ENCODE measurements around the gene BMP2K. TPM values are rescaled to one million over a fixed set of nuclear protein-coding genes. Genes with fewer than 3 reads are reported as not detected.

BMP2K gene
- total RNA-seq, 1 experiment from 2014 or later, result 45.6 TPM

DNA sequence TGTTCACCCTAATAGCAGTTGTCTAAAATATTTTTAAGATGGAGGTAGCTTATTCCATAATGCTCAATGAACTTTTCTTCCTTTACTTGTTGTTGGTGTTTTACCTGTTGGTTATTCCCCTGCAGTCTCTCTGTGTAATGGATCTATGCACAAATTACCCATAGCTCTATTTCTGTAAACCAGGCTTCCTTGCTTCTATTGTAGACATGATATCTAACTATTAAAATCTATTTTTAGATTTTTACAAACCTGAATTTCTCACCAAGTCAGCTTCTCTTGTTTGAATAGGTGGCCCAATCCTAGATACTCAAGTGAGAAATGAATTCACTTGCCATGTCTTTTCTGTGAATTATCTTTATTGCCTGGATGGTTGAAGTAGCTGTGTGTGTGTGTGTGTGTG, 24.8 kb downstream of the BMP2K start:
- Histone ChIP-seq H3K4me3 (ENCODE audit: low read depth, low read length) (no peak overlapping the region), H3K4me1 (no peaks in the 10 kb centered on the region), H3K27me3 (replicated peaks; ENCODE audit: control insufficient read depth, insufficient read depth, low read length) (no peaks in the 10 kb centered on the region), H3K36me3 (ENCODE audit: control insufficient read depth, insufficient read depth, low read length) (no peaks in the 10 kb centered on the region), H3K9me3 (no peaks in the 10 kb centered on the region)
- Mint-ChIP-seq H3K9me3 (ENCODE audit: unreplicated experiment) (no peaks in the 10 kb centered on the region), H3K36me3 (ENCODE audit: insufficient read depth, unreplicated experiment) (no peaks in the 10 kb centered on the region), H3K27me3 (ENCODE audit: insufficient read depth, unreplicated experiment) (no peaks in the 10 kb centered on the region), H3K4me3 (ENCODE audit: unreplicated experiment) (no peak overlapping the region), H3K27ac (ENCODE audit: unreplicated experiment) (no peak overlapping the region), H3K4me1 (ENCODE audit: low read depth, unreplicated experiment) (no peaks in the 10 kb centered on the region)
- no peak for DNase-seq
- POLR2A ChIA-PET, result no interaction called here
- intact Hi-C loops (cut with micrococcal nuclease; ENCODE audit: unreplicated experiment), result no loop called here
- CTCF ChIA-PET, result no interaction called here
- BruUV-seq (replicated peaks), result no TSS peak
- TF ChIP-seq, protein P1, sequence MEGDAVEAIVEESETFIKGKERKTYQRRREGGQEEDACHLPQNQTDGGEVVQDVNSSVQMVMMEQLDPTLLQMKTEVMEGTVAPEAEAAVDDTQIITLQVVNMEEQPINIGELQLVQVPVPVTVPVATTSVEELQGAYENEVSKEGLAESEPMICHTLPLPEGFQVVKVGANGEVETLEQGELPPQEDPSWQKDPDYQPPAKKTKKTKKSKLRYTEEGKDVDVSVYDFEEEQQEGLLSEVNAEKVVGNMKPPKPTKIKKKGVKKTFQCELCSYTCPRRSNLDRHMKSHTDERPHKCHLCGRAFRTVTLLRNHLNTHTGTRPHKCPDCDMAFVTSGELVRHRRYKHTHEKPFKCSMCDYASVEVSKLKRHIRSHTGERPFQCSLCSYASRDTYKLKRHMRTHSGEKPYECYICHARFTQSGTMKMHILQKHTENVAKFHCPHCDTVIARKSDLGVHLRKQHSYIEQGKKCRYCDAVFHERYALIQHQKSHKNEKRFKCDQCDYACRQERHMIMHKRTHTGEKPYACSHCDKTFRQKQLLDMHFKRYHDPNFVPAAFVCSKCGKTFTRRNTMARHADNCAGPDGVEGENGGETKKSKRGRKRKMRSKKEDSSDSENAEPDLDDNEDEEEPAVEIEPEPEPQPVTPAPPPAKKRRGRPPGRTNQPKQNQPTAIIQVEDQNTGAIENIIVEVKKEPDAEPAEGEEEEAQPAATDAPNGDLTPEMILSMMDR (IDR thresholded peaks at IDR 0.05; ENCODE audit: insufficient read depth in 1 of 2, low read depth in 1 of 2, low read length in 1 of 2, severe bottlenecking in 1 of 2, unreplicated experiment in 1 of 2), result no peak

- Histone ChIP-seq H3K9me3 (no peaks in the 10 kb centered on the region), H3K4me3 (ENCODE audit: low read depth, low read length) (no peak overlapping the region), H3K4me1 (no peaks in the 10 kb centered on the region), H3K27me3 (replicated peaks; ENCODE audit: control insufficient read depth, insufficient read depth, low read length) (no peaks in the 10 kb centered on the region), H3K36me3 (ENCODE audit: control insufficient read depth, insufficient read depth, low read length) (no peaks in the 10 kb centered on the region)
- Mint-ChIP-seq H3K9me3 (ENCODE audit: unreplicated experiment) (no peaks in the 10 kb centered on the region), H3K27ac (ENCODE audit: unreplicated experiment) (no peak overlapping the region), H3K27me3 (ENCODE audit: insufficient read depth, unreplicated experiment) (no peaks in the 10 kb centered on the region), H3K36me3 (ENCODE audit: insufficient read depth, unreplicated experiment) (peaks cover 6% of the 10 kb centered on the region), H3K4me3 (ENCODE audit: unreplicated experiment) (no peak overlapping the region), H3K4me1 (ENCODE audit: low read depth, unreplicated experiment) (no peaks in the 10 kb centered on the region)
- TF ChIP-seq, protein P1 (IDR thresholded peaks at IDR 0.05; ENCODE audit: insufficient read depth in 1 of 2, low read depth in 1 of 2, low read length in 1 of 2, severe bottlenecking in 1 of 2, unreplicated experiment in 1 of 2), result no peak
- ChIA-PET POLR2A (no interaction called here), CTCF (no interaction called here)
- BruUV-seq (replicated peaks), result no TSS peak
- intact Hi-C loops (cut with micrococcal nuclease; ENCODE audit: unreplicated experiment), result no loop called here
- DNase-seq, result no peak
Observed at GRCh38 chr4:78803983-78804382, 27.8 kb downstream of the BMP2K start.

DNA sequence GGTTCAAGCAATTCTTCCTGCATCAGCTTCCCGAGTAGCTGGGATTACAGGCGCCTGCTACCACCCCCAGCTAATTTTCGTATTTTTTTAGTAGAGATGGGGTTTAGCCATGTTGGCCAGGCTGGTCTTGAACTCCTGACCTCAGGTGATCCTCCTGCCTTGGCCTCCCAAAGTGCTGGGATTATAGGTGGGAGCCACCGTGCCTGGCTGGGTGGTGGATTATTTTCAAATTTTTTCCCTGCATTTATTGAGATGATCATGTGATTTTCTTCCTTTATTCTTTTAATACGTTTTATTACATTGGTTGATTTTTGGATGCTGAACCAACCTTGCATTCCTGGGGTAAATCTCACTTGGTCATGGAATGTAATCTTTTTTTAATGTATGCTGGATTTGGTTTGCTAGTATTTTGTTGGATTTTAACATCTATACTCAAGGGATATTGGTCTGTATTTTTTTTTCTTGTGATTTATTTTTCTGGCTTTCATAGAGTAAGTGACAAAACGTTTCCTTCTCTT, 30.9 kb downstream of the BMP2K start:
- intact Hi-C loops (cut with micrococcal nuclease; ENCODE audit: unreplicated experiment), result no loop called here
- ChIA-PET CTCF (no interaction called here), POLR2A (no interaction called here)
- H3K36me3 Mint-ChIP-seq (ENCODE audit: insufficient read depth, unreplicated experiment), result peaks cover 6% of the 10 kb centered on the region
- no peak overlapping the region for H3K27ac Mint-ChIP-seq (ENCODE audit: unreplicated experiment)
- TF ChIP-seq, protein P1 (IDR thresholded peaks at IDR 0.05; ENCODE audit: insufficient read depth in 1 of 2, low read depth in 1 of 2, low read length in 1 of 2, severe bottlenecking in 1 of 2, unreplicated experiment in 1 of 2), result no peak
- H3K4me1 ChIP-seq, result peaks cover 15% of the 10 kb centered on the region
- no peaks in the 10 kb centered on the region for H3K9me3 Mint-ChIP-seq (ENCODE audit: unreplicated experiment)
- H3K9me3 ChIP-seq, result no peaks in the 10 kb centered on the region
- H3K27me3 Mint-ChIP-seq (ENCODE audit: insufficient read depth, unreplicated experiment), result no peaks in the 10 kb centered on the region
- no peak overlapping the region for H3K4me3 ChIP-seq (ENCODE audit: low read depth, low read length)
- H3K36me3 ChIP-seq (ENCODE audit: control insufficient read depth, insufficient read depth, low read length), result no peaks in the 10 kb centered on the region
- no peak overlapping the region for H3K4me3 Mint-ChIP-seq (ENCODE audit: unreplicated experiment)
- peaks cover 20% of the 10 kb centered on the region for H3K4me1 Mint-ChIP-seq (ENCODE audit: low read depth, unreplicated experiment)
- H3K27me3 ChIP-seq (replicated peaks; ENCODE audit: control insufficient read depth, insufficient read depth, low read length), result no peaks in the 10 kb centered on the region
- no peak for DNase-seq
- BruUV-seq (replicated peaks), result no TSS peak
